ENCODE data around the gene KCNMB2.

The KCNMB2 gene

GRCh38 chr3:178629430-178630178 lies 93.4 kb downstream of the KCNMB2 start:
- Histone ChIP-seq H3K36me3 (no peaks in the 10 kb centered on the region), H3K27me3 (no peaks in the 10 kb centered on the region), H3K9me3 (no peaks in the 10 kb centered on the region), H3K27ac (no peak overlapping the region), H3K4me3 (ENCODE audit: low read depth in 1 of 2, low read length in 1 of 2) (no peak overlapping the region), H3K4me1 (ENCODE audit: control insufficient read depth in 1 of 2, insufficient read depth in 1 of 2, low read depth in 1 of 2, low read length in 1 of 2) (no peaks in the 10 kb centered on the region)
- no peak for TF ChIP-seq CTCF (IDR thresholded peaks at IDR 0.05)

DNA sequence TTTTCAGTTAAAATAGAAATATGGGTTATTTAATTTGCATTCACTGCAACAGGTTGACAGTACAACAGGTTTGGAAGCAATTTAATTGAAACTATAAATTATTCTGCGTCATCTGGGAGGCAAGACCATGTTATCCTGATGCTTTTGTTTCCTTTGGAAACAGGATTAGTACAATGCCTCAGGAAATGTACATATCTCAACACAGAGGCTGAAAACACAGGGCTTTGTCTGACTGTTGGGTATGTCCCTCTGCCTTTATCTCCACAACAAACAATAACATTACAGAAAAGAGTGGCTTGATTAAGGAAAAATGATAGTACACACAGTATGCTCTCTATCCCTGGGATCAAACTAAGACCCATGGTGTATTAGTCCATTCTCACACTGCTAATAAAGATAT lies 95.7 kb downstream of the KCNMB2 start:
- Histone ChIP-seq H3K4me3 (ENCODE audit: low read depth in 1 of 2, low read length in 1 of 2) (no peak overlapping the region), H3K9me3 (no peaks in the 10 kb centered on the region), H3K4me1 (ENCODE audit: control insufficient read depth in 1 of 2, insufficient read depth in 1 of 2, low read depth in 1 of 2, low read length in 1 of 2) (no peaks in the 10 kb centered on the region), H3K27me3 (no peaks in the 10 kb centered on the region), H3K36me3 (no peaks in the 10 kb centered on the region), H3K27ac (no peak overlapping the region)
- TF ChIP-seq CTCF (IDR thresholded peaks at IDR 0.05) = no peak

- Histone ChIP-seq H3K9me3 (no peaks in the 10 kb centered on the region), H3K36me3 (no peaks in the 10 kb centered on the region), H3K27ac (no peak overlapping the region), H3K27me3 (no peaks in the 10 kb centered on the region), H3K4me1 (ENCODE audit: control insufficient read depth in 1 of 2, insufficient read depth in 1 of 2, low read depth in 1 of 2, low read length in 1 of 2) (no peaks in the 10 kb centered on the region), H3K4me3 (ENCODE audit: low read depth in 1 of 2, low read length in 1 of 2) (no peak overlapping the region)
- no peak for TF ChIP-seq CTCF (IDR thresholded peaks at IDR 0.05)
Measured at GRCh38 chr3:178634975-178635374, 98.7 kb downstream of the KCNMB2 start.

DNA sequence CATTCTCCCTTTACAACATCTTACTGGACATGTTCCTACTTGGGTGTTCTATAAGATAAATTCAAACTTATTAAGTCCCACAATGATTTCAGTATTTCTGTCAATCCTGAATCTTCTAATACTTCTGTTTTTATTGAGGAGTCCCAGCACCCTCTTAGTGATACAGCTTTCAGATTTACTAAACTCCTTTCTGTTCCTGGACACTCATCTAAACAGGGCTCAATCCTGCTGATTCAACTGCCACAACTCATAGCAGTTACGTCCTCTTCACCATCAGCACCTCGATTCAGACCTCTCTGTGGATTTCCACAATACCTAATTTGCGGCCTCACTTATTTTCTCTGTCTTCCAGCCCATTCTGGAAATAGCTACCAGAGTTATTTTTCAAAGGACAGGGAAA lies 101.6 kb downstream of the KCNMB2 start:
- H3K4me1 ChIP-seq (ENCODE audit: control insufficient read depth in 1 of 2, insufficient read depth in 1 of 2, low read depth in 1 of 2, low read length in 1 of 2) = no peaks in the 10 kb centered on the region
- TF ChIP-seq CTCF (IDR thresholded peaks at IDR 0.05) = no peak
- H3K27me3 ChIP-seq = no peaks in the 10 kb centered on the region
- H3K4me3 ChIP-seq (ENCODE audit: low read depth in 1 of 2, low read length in 1 of 2) = no peak overlapping the region
- no peak overlapping the region for H3K27ac ChIP-seq
- no peaks in the 10 kb centered on the region for H3K36me3 ChIP-seq
- no peaks in the 10 kb centered on the region for H3K9me3 ChIP-seq

DNA sequence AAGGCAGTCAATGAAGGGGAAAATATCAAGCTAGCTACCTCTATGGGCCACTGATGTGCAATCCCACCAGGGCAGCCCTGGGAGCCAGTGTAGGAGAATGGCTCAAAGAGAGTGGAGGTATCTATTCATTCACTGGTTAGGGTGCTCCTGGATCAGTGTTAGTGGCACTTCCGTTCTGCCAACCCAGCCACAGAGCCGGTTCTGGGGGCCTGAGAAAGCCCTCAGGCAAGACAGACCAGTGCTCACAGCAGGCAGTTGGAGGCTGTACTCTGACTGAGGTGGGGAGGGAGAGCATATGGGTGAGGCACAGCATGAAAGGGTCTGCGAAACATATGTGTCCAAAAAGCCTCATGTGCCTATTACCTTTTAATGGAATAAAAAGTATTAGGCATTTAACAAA lies 109.3 kb downstream of the KCNMB2 start:
- Histone ChIP-seq H3K4me1 (ENCODE audit: control insufficient read depth in 1 of 2, insufficient read depth in 1 of 2, low read depth in 1 of 2, low read length in 1 of 2) (no peaks in the 10 kb centered on the region), H3K4me3 (ENCODE audit: low read depth in 1 of 2, low read length in 1 of 2) (no peak overlapping the region), H3K36me3 (no peaks in the 10 kb centered on the region), H3K27ac (no peak overlapping the region), H3K27me3 (no peaks in the 10 kb centered on the region), H3K9me3 (no peaks in the 10 kb centered on the region)
- no peak for TF ChIP-seq CTCF (IDR thresholded peaks at IDR 0.05)
